Astrocyte (in vitro differentiated cells and primary cell): ENCODE data around the gene KDM2B.

ENCODE experiments used
- EZH2 ChIP-seq: IDR thresholded peaks from 2 replicates; pipeline ENCODE4 v1.6.1; 2012; ENCODE audit warnings: mild to moderate bottlenecking, low read length, inconsistent platforms; ENCODE audit not compliant: insufficient read depth
- TF ChIP-seq, protein P1 (sequence below): IDR thresholded peaks from 2 replicates; pipeline ENCODE4 v1.5.1; 2011; ENCODE audit warnings: low read depth, mild to moderate bottlenecking, inconsistent platforms, low read length, moderate library complexity; ENCODE audit not compliant: insufficient read depth

DNA sequence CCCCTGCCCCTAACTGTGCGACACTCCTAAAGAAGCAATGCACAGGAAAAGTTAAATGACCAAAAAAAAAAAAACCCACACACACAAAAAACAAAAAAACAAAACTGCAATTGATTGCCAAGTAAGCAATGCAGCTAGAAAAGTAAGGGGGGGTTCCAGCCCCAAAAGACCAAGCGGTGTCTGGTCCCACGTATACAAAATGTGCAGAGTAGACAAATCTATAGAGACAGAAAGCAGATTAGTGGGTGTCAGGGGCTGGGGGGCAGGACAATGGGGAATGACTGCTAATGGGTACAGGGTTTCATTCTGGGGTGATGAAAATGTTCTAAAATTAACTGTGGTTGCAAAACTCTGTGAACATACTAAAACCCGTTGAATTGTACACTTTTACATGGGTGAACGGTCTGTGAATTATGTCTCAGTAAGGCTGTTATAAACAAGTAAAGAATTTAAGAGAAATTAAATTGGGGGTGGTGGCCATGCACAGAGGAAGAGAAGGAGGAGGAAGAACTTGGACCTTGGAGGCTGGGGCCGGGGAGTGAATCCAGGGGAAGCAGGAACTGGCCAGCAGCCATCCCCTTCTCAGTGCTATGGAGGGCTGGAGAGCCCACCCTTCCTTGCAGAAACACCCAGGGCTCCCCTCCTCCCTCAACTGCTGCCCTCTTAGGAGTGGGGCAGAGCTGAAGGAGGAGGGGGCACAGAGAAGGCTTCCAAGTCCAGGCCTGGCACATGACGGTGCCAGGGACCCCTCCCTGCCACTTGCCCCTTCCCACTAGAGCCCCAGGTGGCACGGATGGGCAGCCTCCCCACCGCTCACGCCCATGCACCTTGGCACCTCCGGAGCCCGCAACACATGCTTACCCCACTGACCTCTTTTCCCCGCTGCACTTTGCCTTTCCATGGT is 45.4 kb downstream of the KDM2B start:
- TF ChIP-seq, protein P1, sequence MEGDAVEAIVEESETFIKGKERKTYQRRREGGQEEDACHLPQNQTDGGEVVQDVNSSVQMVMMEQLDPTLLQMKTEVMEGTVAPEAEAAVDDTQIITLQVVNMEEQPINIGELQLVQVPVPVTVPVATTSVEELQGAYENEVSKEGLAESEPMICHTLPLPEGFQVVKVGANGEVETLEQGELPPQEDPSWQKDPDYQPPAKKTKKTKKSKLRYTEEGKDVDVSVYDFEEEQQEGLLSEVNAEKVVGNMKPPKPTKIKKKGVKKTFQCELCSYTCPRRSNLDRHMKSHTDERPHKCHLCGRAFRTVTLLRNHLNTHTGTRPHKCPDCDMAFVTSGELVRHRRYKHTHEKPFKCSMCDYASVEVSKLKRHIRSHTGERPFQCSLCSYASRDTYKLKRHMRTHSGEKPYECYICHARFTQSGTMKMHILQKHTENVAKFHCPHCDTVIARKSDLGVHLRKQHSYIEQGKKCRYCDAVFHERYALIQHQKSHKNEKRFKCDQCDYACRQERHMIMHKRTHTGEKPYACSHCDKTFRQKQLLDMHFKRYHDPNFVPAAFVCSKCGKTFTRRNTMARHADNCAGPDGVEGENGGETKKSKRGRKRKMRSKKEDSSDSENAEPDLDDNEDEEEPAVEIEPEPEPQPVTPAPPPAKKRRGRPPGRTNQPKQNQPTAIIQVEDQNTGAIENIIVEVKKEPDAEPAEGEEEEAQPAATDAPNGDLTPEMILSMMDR: no peak
- TF ChIP-seq EZH2: no peak
